Right lobe of liver (tissue), 6 donors: ENCODE results near the gene ADCY5. TPM values are rescaled to one million over a fixed set of nuclear protein-coding genes. Genes with fewer than 3 reads are reported as not detected.
A peak's percentile ranks its signal among the peaks of the same experiment; 100 is the strongest.

Experiments
- ATAC-seq, 4 donors: fragments of 200-7000 bp; cut with Tn5 transposase; one replicate each; pipeline ENCODE4 v1.9.1; 2020; ENCODE audit warnings: mild to moderate bottlenecking in 4 of 4, moderate library complexity in 4 of 4
- DNase-seq, 3 donors: peaks; one replicate each; pipeline ENCODE4 v3.0.0-alpha.2; 2020
- H3K27ac ChIP-seq, 3 donors: fragments of 200-600 bp; one replicate each; pipeline ENCODE4 v1.8.0; 2022
- H3K27me3 ChIP-seq, 2 donors: fragments of 200-600 bp; one replicate each; pipeline ENCODE4 v1.8.0; 2022
- H3K36me3 ChIP-seq, 4 donors: fragments of 200-600 bp; sonication (generic) in 1 of 4; one replicate each; pipeline versions ENCODE4 v1.5.1 to v1.8.0; 2017 to 2022; ENCODE audit warnings: control low read depth in 1 of 4
- H3K4me1 ChIP-seq, 4 donors: fragments of 200-600 bp; sonication (generic) in 1 of 4; one replicate each; pipeline versions ENCODE4 v1.5.1 to v1.8.0; 2017 to 2022; ENCODE audit warnings: control low read depth in 1 of 4
- H3K4me3 ChIP-seq, 3 donors: fragments of 200-600 bp; one replicate each; pipeline ENCODE4 v1.8.0; 2022
- H3K9me3 ChIP-seq, 4 donors: fragments of 200-600 bp; sonication (generic) in 1 of 4; one replicate each; pipeline versions ENCODE4 v1.5.1 to v1.8.0; 2017 to 2022; ENCODE audit warnings: control low read depth in 1 of 4
- CTCF ChIP-seq, 4 donors: fragments of 200-600 bp in 3 of 4; fragments of 450-650 bp in 1 of 4; IDR thresholded peaks; one replicate each; pipeline versions ENCODE4 v1.5.1 to v1.8.0; 2016 to 2022; ENCODE audit warnings: antibody characterized with exemption in 4 of 4, mild to moderate bottlenecking in 2 of 4
- POLR2A ChIP-seq: fragments of 450-650 bp; IDR thresholded peaks from one replicate; pipeline ENCODE4 v1.6.1; 2017; ENCODE audit warnings: antibody characterized with exemption, mild to moderate bottlenecking
- WGBS: methylation state at CpG from one replicate; pipeline ENCODE4 v1.1.6; 2018; ENCODE audit warnings: low coverage, low lambda C conversion rate; ENCODE audit not compliant: insufficient coverage; ENCODE audit errors: missing lambda C conversion rate; 5-methylcytosine and 5-hydroxymethylcytosine counted together
- intact Hi-C, 2 donors: fragments of 100-400 bp; cut with DNase I; formaldehyde crosslinking; loops; one replicate each; pipeline versions ENCODE4 v1.11.2 to v1.14.1; 2022
- total RNA-seq, 6 experiments: library from RNA; depleted of rRNA in 2 of 6; stranded (reverse); fragments of >200 nt in 2 of 6; fragmentation: NEBNext Ultra II Directional in 3 of 6; extraction: Animal tissue kit (Norgen Biotek cat#: 25700) in 3 of 6; gene quantifications; one replicate each; pipeline versions ENCODE4 v1.1.0 to v1.2.4, GENCODE V29; 2016 to 2023
- donor health status: DM: no; HTN: yes; CAD: no.
- donor health status: DM: no; HTN: no; CAD: no.
- donor health status: DM: no; HTN: no; CAD: no.
- donor health status: DM: no; HTN: yes; CAD: no.
- donor health status: DM: no; HTN: yes; CAD: no.

Gene ADCY5
- total RNA-seq, 6 experiments from 2014 or later: 1.9 to 3.7 (median 2.7) TPM

- 51% methylated on average over 5 of the region's 5 CpGs for WGBS
- DNase-seq (no peak), ATAC-seq (peak; percentile 25 to 57 (median 40))
- H3K9me3 ChIP-seq: no peaks in the 10 kb centered on the region
- H3K4me3 ChIP-seq: no peak overlapping the region
- intact Hi-C loops: no loop called here
- no peak overlapping the region for H3K27ac ChIP-seq
- H3K36me3 ChIP-seq: no peaks in the 10 kb centered on the region
- peaks cover 0 to 3% (median 0%) of the 10 kb centered on the region in 4 donors for H3K4me1 ChIP-seq
- no peaks in the 10 kb centered on the region for H3K27me3 ChIP-seq
- TF ChIP-seq POLR2A: no peak
- TF ChIP-seq CTCF (IDR thresholded peaks at IDR 0.05): no peak
Observed at GRCh38 chr3:123271466-123272159, 177.3 kb downstream of the ADCY5 start.

- Histone ChIP-seq H3K4me1 (peaks cover 0 to 3% (median 0%) of the 10 kb centered on the region in 4 donors), H3K4me3 (no peak overlapping the region), H3K9me3 (no peaks in the 10 kb centered on the region), H3K27me3 (no peaks in the 10 kb centered on the region), H3K27ac (no peak overlapping the region), H3K36me3 (no peaks in the 10 kb centered on the region)
- no peak for DNase-seq
- intact Hi-C loops: no loop called here
- TF ChIP-seq POLR2A: no peak
- no peak for TF ChIP-seq CTCF (IDR thresholded peaks at IDR 0.05)
- no peak for ATAC-seq
- 74% methylated on average over 2 of the region's 2 CpGs for WGBS
Observed at GRCh38 chr3:123270818-123271217, 178.1 kb downstream of the ADCY5 start.

GRCh38 chr3:123267821-123268220 is 181.1 kb downstream of the ADCY5 start:
- no peak overlapping the region for H3K4me3 ChIP-seq
- no peaks in the 10 kb centered on the region for H3K36me3 ChIP-seq
- no peaks in the 10 kb centered on the region for H3K27me3 ChIP-seq
- intact Hi-C loops: loop anchor here in 1 of 2 donors (10.0 kb wide), 1 partner anchor 323 kb away; no protein-coding TSS in a partner anchor
- TF ChIP-seq POLR2A (no peak), CTCF (IDR thresholded peaks at IDR 0.05) (peak in 1 of 4 donors; percentile 5)
- DNase-seq (no peak), ATAC-seq (no peak)
- H3K4me1 ChIP-seq: peaks cover 0 to 3% (median 0%) of the 10 kb centered on the region in 4 donors
- 71% methylated on average over 2 of the region's 2 CpGs for WGBS
- H3K27ac ChIP-seq: no peak overlapping the region
- no peaks in the 10 kb centered on the region for H3K9me3 ChIP-seq

GRCh38 chr3:123263941-123264340 is 184.9 kb downstream of the ADCY5 start:
- ATAC-seq: no peak
- 100% methylated on average over 2 of the region's 2 CpGs for WGBS

More at GRCh38 chr3:123263941-123264340, 184.9 kb downstream of the ADCY5 start:
- no peaks in the 10 kb centered on the region for H3K36me3 ChIP-seq
- H3K4me1 ChIP-seq: no peaks in the 10 kb centered on the region
- TF ChIP-seq POLR2A (no peak), CTCF (IDR thresholded peaks at IDR 0.05) (no peak)
- intact Hi-C loops: loop anchor here in 1 of 2 donors (10.0 kb wide), 1 partner anchor 319 kb away; no protein-coding TSS in a partner anchor
- no peak for DNase-seq
- no peak overlapping the region for H3K27ac ChIP-seq
- H3K4me3 ChIP-seq: no peak overlapping the region
- H3K27me3 ChIP-seq: no peaks in the 10 kb centered on the region
- no peaks in the 10 kb centered on the region for H3K9me3 ChIP-seq
